Neural crest cell (in vitro differentiated cells): Measurements from ENCODE around the gene RALY. TPM values are rescaled to one million over a fixed set of nuclear protein-coding genes. Genes with fewer than 3 reads are reported as not detected.

Experiments
- DNase-seq: peaks from one replicate; pipeline ENCODE4 v3.0.0; 2021; ENCODE audit warnings: low read depth, mixed read lengths, low spot score
- H3K27ac Mint-ChIP-seq: one replicate; pipeline ENCODE4 v1.8.0; 2021; ENCODE audit warnings: mild to moderate bottlenecking, mixed read lengths; ENCODE audit not compliant: unreplicated experiment
- H3K27me3 Mint-ChIP-seq: 2 replicates; pipeline ENCODE4 v1.8.0; 2021; ENCODE audit warnings: low read depth, mild to moderate bottlenecking, mixed read lengths
- H3K36me3 Mint-ChIP-seq: 2 replicates; pipeline ENCODE4 v1.8.0; 2021; ENCODE audit warnings: low read depth, mild to moderate bottlenecking, mixed read lengths
- H3K4me1 Mint-ChIP-seq: 2 replicates; pipeline ENCODE4 v1.8.0; 2021; ENCODE audit warnings: mixed read lengths
- H3K4me3 Mint-ChIP-seq: one replicate; pipeline ENCODE4 v1.8.0; 2021; ENCODE audit warnings: mild to moderate bottlenecking, mixed read lengths
- H3K9me3 Mint-ChIP-seq: 2 replicates; pipeline ENCODE4 v1.8.0; 2021; ENCODE audit warnings: mixed read lengths
- CTCF ChIP-seq: fragments of 200-600 bp; sonication (generic); conservative IDR thresholded peaks from 2 replicates; pipeline ENCODE4 v1.5.0; 2021; ENCODE audit warnings: antibody characterized with exemption, mild to moderate bottlenecking
- total RNA-seq: library from RNA; stranded (reverse); gene quantifications from 2 replicates; pipeline ENCODE4 v1.2.1, GENCODE V29; 2021

RALY gene
- total RNA-seq, 1 donor from 2014 or later, result 313 TPM

GRCh38 chr20:34058831-34059230, 65.1 kb downstream of the RALY start:
- no peak for TF ChIP-seq CTCF
- Mint-ChIP-seq H3K27me3 (no peaks in the 10 kb centered on the region), H3K4me1 (peaks cover 23% of the 10 kb centered on the region), H3K9me3 (no peaks in the 10 kb centered on the region), H3K36me3 (no peaks in the 10 kb centered on the region), H3K27ac (no peak overlapping the region), H3K4me3 (no peak overlapping the region)
- no peak for DNase-seq

GRCh38 chr20:34060970-34061369, 67.3 kb downstream of the RALY start:
- no peak for TF ChIP-seq CTCF
- Mint-ChIP-seq H3K27ac (no peak overlapping the region), H3K4me1 (peaks cover 19% of the 10 kb centered on the region)

GRCh38 chr20:34061695-34062094, 68.0 kb downstream of the RALY start:
- no peak for DNase-seq
- H3K27ac Mint-ChIP-seq, result no peak overlapping the region
- no peak for TF ChIP-seq CTCF
- H3K4me1 Mint-ChIP-seq, result peaks cover 19% of the 10 kb centered on the region
- H3K4me3 Mint-ChIP-seq, result no peak overlapping the region
- no peaks in the 10 kb centered on the region for H3K27me3 Mint-ChIP-seq
- no peaks in the 10 kb centered on the region for H3K36me3 Mint-ChIP-seq
- H3K9me3 Mint-ChIP-seq, result no peaks in the 10 kb centered on the region

More at GRCh38 chr20:34060970-34061369, 67.3 kb downstream of the RALY start:
- no peak for DNase-seq
- no peaks in the 10 kb centered on the region for H3K9me3 Mint-ChIP-seq
- no peaks in the 10 kb centered on the region for H3K27me3 Mint-ChIP-seq
- H3K4me3 Mint-ChIP-seq, result no peak overlapping the region
- no peaks in the 10 kb centered on the region for H3K36me3 Mint-ChIP-seq

GRCh38 chr20:34062570-34063482, 69.1 kb downstream of the RALY start:
- Mint-ChIP-seq H3K4me3 (no peak overlapping the region), H3K4me1 (peaks cover 16% of the 10 kb centered on the region), H3K27me3 (no peaks in the 10 kb centered on the region), H3K36me3 (no peaks in the 10 kb centered on the region), H3K27ac (no peak overlapping the region), H3K9me3 (no peaks in the 10 kb centered on the region)
- DNase-seq, result no peak
- no peak for TF ChIP-seq CTCF

GRCh38 chr20:34064286-34064685, 70.6 kb downstream of the RALY start:
- H3K27me3 Mint-ChIP-seq, result no peaks in the 10 kb centered on the region
- DNase-seq, result no peak
- peak overlapping the region; percentile 53 for H3K27ac Mint-ChIP-seq
- TF ChIP-seq CTCF, result no peak
- no peak overlapping the region for H3K4me3 Mint-ChIP-seq
- peaks cover 6% of the 10 kb centered on the region for H3K4me1 Mint-ChIP-seq
- H3K36me3 Mint-ChIP-seq, result no peaks in the 10 kb centered on the region
- H3K9me3 Mint-ChIP-seq, result no peaks in the 10 kb centered on the region
